ENCODE data around the gene SYNJ2.

SYNJ2 gene

DNA sequence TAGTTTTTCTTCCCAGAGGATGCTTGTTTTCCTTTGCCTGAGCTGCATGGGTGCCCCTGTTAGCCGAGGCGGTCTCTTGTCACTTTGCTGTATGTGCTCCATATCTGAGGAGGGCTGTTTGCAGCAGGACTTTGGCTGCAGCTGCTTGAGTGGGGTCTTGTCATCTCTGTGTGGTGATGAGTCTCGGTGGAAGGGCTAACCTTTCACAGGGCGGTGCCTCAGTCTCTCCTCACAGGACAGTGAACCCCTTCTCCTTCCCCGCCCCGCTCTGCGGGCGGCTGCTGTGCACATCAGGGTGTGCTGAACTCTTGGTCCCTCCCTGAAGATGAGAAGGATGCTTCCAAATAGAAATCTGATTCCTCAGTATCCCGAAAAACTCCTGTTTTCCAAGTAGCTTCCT, 75.1 kb downstream of the SYNJ2 start:
- DNase-seq (ENCODE audit: low read depth in 2 of 2), result no peak

GRCh38 chr6:158057213-158057987, 75.7 kb downstream of the SYNJ2 start:
- DNase-seq (ENCODE audit: low read depth in 2 of 2), result peak; percentile 15 to 53

DNA sequence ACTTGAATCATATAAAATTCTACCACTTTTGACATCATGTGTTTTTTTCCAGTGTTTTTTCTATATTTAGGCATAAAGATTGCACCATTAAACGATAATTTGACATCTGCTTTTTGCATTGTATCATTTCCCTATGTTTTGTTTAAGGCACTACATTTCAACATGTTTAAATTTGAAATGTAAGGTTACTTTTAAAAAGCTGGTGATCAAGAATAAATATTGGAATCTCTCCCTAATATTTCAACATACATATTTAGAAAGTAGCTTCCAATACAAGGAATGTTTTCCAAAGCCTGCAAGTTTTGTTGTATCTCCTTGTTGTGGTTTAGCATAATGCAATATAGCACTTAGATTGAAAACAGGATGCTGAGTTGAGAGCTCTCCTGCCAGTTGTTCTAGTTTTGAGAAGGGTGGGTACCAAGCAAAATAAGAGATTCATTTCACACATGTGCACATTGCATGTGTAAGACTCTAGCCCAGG, 76.5 kb downstream of the SYNJ2 start:
- DNase-seq (ENCODE audit: low read depth in 2 of 2), result no peak

- DNase-seq (ENCODE audit: low read depth in 2 of 2), result no peak
These were observed 77.4 kb downstream of the SYNJ2 start for GRCh38 chr6:158059108-158059507.

DNA sequence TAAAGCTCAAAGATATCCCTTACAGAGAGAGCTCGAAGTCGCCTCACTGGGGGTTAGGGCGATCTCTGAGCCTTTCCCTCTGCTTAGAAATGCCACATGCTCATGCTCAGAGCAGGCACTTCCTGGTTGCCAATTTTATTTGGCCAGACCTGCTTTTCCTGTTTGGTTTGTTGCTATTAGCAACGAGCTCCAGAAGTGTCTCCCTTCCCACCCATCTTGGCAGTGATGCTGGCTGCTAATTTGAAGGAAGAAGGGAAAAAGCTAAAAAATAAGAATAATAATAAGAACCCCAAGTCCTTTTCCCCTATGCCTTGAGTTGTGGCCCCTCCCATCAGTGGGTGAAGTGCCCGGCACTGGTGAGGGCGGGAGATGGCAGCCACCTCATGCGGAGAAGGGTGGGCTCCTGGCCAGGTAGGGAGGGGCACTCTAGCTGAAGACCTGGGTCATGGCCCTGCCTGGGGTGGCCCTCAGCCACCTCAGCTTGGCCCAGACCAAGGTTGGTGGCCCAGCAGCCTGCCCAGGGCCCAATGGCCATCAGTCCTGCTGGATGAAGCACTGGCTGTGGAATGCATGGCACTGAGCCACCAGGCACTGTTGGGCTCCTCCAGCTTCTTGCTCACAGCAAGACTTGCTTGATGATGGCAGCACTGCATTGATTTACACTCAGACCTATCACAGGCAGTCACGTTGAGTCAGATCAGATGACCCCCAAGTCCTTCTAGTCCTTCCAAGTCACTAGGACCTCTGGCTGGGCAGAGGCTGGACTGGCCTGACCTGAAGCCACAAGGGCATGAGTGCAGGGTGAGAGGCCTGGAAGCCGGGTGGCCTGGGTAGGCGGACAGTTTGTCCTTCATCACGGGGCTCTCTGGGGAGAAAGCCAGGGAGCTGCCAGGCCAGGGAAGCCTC, 79.0 kb downstream of the SYNJ2 start:
- DNase-seq (ENCODE audit: low read depth in 2 of 2), result no peak

DNA sequence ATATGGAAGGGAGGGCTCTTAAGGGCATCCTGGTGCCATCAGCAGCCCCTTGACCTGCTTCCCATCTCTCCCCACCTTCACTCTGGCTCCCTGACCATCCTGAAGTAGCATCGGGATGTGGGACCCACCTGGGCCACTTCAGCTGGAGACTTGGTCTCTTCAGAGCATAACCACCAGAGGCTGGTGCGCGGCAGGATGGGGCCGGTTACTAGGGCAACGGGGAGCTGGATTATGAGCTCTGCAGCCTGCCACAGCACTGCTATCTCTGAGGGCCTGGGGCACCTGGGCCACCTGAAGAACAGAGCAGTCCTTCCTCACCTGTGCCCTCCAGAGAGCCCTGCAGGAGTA, 79.7 kb downstream of the SYNJ2 start:
- no peak for DNase-seq (ENCODE audit: low read depth in 2 of 2)

DNA sequence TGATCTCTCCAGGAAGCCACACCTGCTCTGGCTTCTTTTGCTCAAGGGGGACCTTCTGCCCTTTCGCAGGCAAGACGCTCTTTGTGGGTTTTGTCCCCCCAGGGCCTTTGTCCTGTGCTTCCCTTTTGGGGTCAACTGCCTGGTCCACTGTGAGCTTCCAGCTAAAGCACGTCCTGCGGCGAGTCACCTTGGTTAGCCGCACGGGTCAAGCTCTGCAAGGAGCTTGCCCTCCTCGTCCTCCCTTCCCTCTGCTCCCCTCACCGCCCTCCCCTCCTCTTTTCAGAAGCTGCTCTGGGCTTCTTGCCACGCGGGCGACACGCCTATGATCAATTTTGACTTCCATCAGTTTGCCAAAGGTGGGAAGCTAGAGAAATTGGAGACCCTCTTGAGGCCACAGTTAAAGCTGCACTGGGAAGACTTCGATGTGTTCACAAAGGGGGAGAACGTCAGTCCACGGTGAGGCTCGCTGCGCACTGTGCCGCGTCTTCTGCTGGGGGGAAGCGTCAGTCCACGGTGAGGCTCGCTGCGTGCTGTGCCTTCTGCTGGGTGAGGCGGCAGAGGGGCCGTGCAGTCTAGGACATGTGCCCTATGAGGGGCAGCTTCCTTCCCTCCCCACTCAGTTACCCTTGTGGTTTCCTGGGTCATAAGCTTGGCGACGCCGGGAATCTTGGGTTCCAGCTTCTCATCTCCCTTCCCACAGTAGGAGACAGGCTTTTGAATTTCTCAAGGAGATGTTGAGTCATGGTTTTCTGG, 80.2 kb downstream of the SYNJ2 start:
- no peak for DNase-seq (ENCODE audit: low read depth in 2 of 2)

GRCh38 chr6:158063736-158064135, 82.1 kb downstream of the SYNJ2 start:
- DNase-seq (ENCODE audit: low read depth in 2 of 2), result no peak

GRCh38 chr6:158064725-158065251, 83.1 kb downstream of the SYNJ2 start:
- DNase-seq (ENCODE audit: low read depth in 2 of 2), result no peak

DNA sequence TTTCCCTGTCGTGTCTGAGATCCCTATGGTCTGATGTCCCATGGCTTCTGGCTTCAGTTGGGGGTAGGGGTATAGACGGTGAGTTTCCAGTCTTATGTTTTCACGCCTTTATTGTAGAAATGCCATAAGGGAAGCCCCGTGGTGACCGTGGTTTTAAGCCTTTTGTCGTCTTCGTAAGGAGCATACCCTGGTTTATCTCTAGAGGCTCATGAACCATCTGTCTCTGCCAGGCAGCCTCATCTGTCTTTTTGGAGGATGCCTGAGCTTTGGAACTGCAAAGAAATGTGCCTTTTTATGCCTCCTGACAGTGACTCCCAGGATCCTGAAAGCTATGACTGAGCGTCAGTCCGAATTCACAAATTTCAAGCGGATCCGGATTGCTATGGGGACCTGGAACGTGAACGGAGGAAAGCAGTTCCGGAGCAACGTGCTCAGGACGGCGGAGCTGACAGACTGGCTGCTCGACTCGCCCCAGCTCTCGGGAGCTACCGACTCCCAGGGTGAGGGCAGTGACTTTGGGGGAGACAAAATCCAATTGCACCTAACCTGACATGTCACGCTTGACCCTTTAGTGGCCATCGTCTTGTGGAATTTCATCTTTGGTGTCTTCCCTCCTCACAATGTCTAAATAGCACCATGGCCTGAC, 84.6 kb downstream of the SYNJ2 start:
- no peak for DNase-seq (ENCODE audit: low read depth in 2 of 2)

- no peak for DNase-seq (ENCODE audit: low read depth in 2 of 2)
These were observed 85.9 kb downstream of the SYNJ2 start for GRCh38 chr6:158067436-158068015.

- DNase-seq (ENCODE audit: low read depth in 2 of 2), result no peak
These were observed 86.7 kb downstream of the SYNJ2 start for GRCh38 chr6:158068156-158068892.

DNA sequence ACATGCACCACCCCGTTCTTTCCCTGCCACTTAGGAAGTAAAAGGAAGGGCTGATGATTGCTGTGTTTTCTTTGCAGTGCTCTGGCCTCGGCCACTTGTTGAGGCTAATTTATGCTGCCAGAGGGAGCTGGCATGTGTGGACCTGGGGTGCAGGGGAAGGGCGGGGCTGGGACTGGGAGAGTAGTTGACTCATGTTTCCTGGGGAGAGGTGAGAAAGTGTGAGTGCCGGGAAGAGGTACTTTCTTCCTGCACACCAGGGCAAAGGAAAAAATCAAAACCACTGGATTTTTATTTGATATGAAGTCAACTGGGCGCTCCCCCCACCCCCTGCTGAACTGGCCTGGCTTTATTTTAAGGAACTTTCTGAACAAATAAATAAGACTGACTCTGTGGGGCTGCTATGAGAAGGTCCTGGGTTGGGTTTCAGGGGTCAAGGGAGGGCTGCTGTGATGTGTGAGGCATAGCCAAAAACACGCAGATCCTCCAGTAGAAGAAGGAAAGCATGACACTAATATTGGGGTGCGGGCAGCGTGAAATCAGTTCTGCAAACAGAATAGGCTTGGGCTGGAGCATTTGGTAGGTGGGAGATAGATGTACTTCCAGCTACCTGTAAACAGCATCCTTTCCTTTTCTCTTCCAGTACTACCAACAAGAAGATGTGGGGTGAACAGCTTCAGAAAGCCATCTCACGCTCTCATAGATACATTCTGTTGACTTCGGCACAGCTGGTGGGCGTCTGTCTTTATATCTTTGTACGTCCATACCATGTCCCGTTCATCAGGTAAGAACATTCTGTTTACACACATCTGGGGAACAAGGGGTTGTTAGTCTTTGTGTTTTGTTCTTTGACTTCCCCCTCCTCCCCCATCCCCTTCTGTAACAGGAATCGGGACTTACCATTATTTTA, 87.5 kb downstream of the SYNJ2 start:
- DNase-seq (ENCODE audit: low read depth in 2 of 2), result no peak

GRCh38 chr6:158069800-158070195, 88.1 kb downstream of the SYNJ2 start:
- DNase-seq (ENCODE audit: low read depth in 2 of 2), result no peak

GRCh38 chr6:158070513-158070912, 88.8 kb downstream of the SYNJ2 start:
- no peak for DNase-seq (ENCODE audit: low read depth in 2 of 2)

GRCh38 chr6:158071121-158072082, 89.7 kb downstream of the SYNJ2 start:
- DNase-seq (ENCODE audit: low read depth in 2 of 2), result no peak

DNA sequence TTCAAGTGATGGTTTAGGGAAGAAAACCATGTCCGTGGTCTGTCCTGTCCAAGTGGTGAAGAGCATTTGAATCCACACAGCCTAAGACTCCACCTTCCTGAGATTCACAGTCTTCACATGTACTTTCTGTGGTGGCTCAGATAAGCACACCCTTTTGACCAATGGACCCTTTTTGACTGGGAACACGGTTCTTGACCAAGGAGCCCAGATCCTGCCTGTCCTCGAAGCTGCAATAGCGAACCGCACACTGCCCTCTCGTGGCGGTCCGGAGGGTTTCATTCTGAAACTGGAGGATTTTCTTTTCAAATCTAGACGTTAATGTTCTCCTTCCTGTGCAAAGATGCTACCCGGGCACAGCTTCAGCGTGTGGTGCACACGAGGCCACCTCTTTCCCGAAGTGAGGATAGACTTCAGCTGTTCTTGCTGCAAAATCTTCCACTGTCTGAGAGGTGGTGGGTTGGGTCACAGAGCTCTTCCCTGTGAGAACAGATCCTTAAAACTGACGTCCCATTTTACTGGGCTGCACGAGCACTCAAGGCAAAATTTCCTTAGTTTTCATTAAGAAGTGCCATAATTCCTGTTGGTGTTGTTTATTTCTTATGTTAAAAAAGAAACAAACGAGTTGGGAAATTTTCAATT, 90.5 kb downstream of the SYNJ2 start:
- peak; percentile 52 to 62 for DNase-seq (ENCODE audit: low read depth in 2 of 2)

DNA sequence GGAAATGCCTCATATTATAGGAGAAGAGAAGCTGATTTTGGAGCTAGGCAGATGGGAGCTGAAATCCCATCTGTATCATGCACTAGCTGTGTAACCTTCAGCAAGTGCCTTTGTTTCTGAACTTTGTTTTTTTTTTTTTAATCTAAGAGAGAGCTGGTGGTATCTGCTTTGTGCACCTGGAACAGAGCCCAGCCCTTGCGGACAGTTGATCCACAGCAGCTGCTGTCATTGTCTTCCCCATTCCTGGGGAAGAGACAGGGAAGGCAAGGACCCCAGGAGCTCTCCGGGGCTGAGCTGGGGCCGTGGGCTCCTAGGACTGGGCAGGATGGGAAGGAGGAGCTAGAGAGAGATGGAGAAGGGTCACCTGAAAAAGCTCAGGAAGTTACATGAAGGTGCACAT, 92.1 kb downstream of the SYNJ2 start:
- DNase-seq (ENCODE audit: low read depth in 2 of 2), result no peak

All from stimulated activated CD4-positive, alpha-beta T cell treated with anti-CD3 and anti-CD28 coated beads, Interleukin-4, amount 100 ng/mL, for 48 hours (primary cell).